ENCODE measurements around the gene PPP1R7.

GRCh38 chr2:241173557-241173956 lies 23.3 kb downstream of the PPP1R7 start:
- no peak for TF ChIP-seq CTCF (IDR thresholded peaks at IDR 0.05 in 2 of 3, conservative IDR thresholded peaks at IDR 0.05 in 1 of 3; ENCODE audit: insufficient read depth in 2 of 3, low read depth in 1 of 3, low read length in 3 of 3)
- TF ChIP-seq ATF4 (CRISPR knock-in tag; IDR thresholded peaks at IDR 0.05): no peak

Measured in K562 (cell line).